Upper lobe of left lung (tissue), 4 donors: ENCODE data around the gene ZNF212.

Source experiments
- EP300 ChIP-seq, 4 donors: sonication (generic); formaldehyde crosslinking; IDR thresholded peaks; one replicate each; pipeline ENCODE4 v1.5.1; 2017; ENCODE audit warnings: antibody characterized with exemption in 4 of 4, control low read depth in 2 of 4
- POLR2A ChIP-seq, 4 donors: fragments of 450-650 bp; IDR thresholded peaks; one replicate each; pipeline ENCODE4 v1.5.1; 2016 to 2017; ENCODE audit warnings: antibody characterized with exemption in 4 of 4, mild to moderate bottlenecking in 2 of 4
- TF ChIP-seq, protein P1 (sequence below), 6 experiments: fragments of 450-650 bp in 4 of 6; fragments of 200-600 bp in 2 of 6; sonication (generic) in 2 of 6; IDR thresholded peaks; one replicate each; pipeline ENCODE4 v1.5.1; 2016 to 2019; ENCODE audit warnings: antibody characterized with exemption in 6 of 6

DNA sequence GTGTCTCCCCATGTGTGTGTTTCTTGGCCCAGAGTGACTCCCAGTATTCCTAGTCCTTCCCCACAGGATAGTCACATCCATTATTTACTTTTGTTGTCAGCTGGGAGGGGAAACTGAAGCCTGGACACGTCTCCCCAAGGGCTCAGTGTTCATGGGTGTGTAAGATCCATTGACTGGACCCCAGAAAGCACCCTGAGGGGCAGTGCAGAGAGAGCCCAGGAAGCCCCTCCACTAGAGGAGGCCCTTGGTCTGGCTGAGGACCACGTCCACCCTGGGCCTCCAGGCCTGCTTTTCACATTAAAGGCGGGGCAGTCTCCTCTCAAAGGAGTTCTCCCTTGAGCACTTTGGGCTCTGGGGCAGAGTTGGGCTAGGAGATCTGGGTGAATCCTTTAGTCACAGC, 43.9 kb downstream of the ZNF212 start:
- TF ChIP-seq, protein P1, sequence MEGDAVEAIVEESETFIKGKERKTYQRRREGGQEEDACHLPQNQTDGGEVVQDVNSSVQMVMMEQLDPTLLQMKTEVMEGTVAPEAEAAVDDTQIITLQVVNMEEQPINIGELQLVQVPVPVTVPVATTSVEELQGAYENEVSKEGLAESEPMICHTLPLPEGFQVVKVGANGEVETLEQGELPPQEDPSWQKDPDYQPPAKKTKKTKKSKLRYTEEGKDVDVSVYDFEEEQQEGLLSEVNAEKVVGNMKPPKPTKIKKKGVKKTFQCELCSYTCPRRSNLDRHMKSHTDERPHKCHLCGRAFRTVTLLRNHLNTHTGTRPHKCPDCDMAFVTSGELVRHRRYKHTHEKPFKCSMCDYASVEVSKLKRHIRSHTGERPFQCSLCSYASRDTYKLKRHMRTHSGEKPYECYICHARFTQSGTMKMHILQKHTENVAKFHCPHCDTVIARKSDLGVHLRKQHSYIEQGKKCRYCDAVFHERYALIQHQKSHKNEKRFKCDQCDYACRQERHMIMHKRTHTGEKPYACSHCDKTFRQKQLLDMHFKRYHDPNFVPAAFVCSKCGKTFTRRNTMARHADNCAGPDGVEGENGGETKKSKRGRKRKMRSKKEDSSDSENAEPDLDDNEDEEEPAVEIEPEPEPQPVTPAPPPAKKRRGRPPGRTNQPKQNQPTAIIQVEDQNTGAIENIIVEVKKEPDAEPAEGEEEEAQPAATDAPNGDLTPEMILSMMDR (IDR thresholded peaks at IDR 0.05), result no peak
- TF ChIP-seq EP300 (IDR thresholded peaks at IDR 0.05) (no peak), POLR2A (IDR thresholded peaks at IDR 0.05) (no peak)
